Measurements from ENCODE around the gene TMEM169. TPM values are rescaled to one million over a fixed set of nuclear protein-coding genes. Genes with fewer than 3 reads are reported as not detected.

TMEM169 gene
- total RNA-seq, 4 donors from 2014 or later, result 1.9 to 3.1 (median 2.4) TPM

- TF ChIP-seq POLR2A (IDR thresholded peaks at IDR 0.05) (no peak), CTCF (IDR thresholded peaks at IDR 0.05) (no peak)
- Histone ChIP-seq H3K27ac (peak overlapping the region in 2 of 3 donors; percentile 55 to 68), H3K4me3 (replicated peaks in 1 of 3) (peak overlapping the region; percentile 13 to 65 (median 35)), H3K4me1 (peaks cover 0 to 41% of the 10 kb centered on the region in 2 donors), H3K9me3 (no peaks in the 10 kb centered on the region), H3K27me3 (no peaks in the 10 kb centered on the region), H3K36me3 (no peaks in the 10 kb centered on the region)
- intact Hi-C loops (cut with DNase I), result no loop called here
- DNase-seq, result no peak
- 18 to 21% methylated on average over 22 of the region's 22 CpGs for WGBS, 2 donors
Observed at GRCh38 chr2:216082117-216082711, 495 bp downstream of the TMEM169 start.

- Histone ChIP-seq H3K4me3 (replicated peaks in 1 of 3) (no peak overlapping the region), H3K4me1 (peaks cover 0 to 41% of the 10 kb centered on the region in 2 donors), H3K27ac (no peak overlapping the region), H3K36me3 (no peaks in the 10 kb centered on the region), H3K9me3 (no peaks in the 10 kb centered on the region), H3K27me3 (no peaks in the 10 kb centered on the region)
- 83 to 88% methylated on average over 3 of the region's 3 CpGs for WGBS, 2 donors
- DNase-seq, result peak in 1 of 2 donors; percentile 25
- TF ChIP-seq CTCF (IDR thresholded peaks at IDR 0.05) (no peak), POLR2A (IDR thresholded peaks at IDR 0.05) (no peak)
- intact Hi-C loops (cut with DNase I), result no loop called here
Observed at GRCh38 chr2:216082805-216083204, 1.1 kb downstream of the TMEM169 start.

- no peaks in the 10 kb centered on the region for H3K9me3 ChIP-seq
- no peaks in the 10 kb centered on the region for H3K27me3 ChIP-seq
- TF ChIP-seq POLR2A (IDR thresholded peaks at IDR 0.05) (no peak), CTCF (IDR thresholded peaks at IDR 0.05) (no peak)
- H3K36me3 ChIP-seq, result no peaks in the 10 kb centered on the region
- intact Hi-C loops (cut with DNase I), result no loop called here
- no peak for DNase-seq
- H3K4me1 ChIP-seq, result peaks cover 0 to 41% of the 10 kb centered on the region in 2 donors
- no peak overlapping the region for H3K27ac ChIP-seq
- H3K4me3 ChIP-seq (replicated peaks in 1 of 3), result no peak overlapping the region
- 92 to 93% methylated on average over 11 of the region's 11 CpGs for WGBS, 2 donors
Observed at GRCh38 chr2:216083464-216084281, 2.0 kb downstream of the TMEM169 start.

- no peaks in the 10 kb centered on the region for H3K27me3 ChIP-seq
- 67 to 69% methylated on average over 3 of the region's 3 CpGs for WGBS, 2 donors
- TF ChIP-seq CTCF (IDR thresholded peaks at IDR 0.05), result no peak
- no peak for TF ChIP-seq POLR2A (IDR thresholded peaks at IDR 0.05)
- peaks cover 0 to 41% of the 10 kb centered on the region in 2 donors for H3K4me1 ChIP-seq
- peak overlapping the region in 1 of 3 donors; percentile 11 for H3K27ac ChIP-seq
- no peaks in the 10 kb centered on the region for H3K9me3 ChIP-seq
- H3K36me3 ChIP-seq, result no peaks in the 10 kb centered on the region
- no peak for DNase-seq
- intact Hi-C loops (cut with DNase I), result no loop called here
- no peak overlapping the region for H3K4me3 ChIP-seq (replicated peaks in 1 of 3)
Observed at GRCh38 chr2:216084547-216084946, 2.8 kb downstream of the TMEM169 start.

All from thyroid gland (tissue), 4 donors.